K562 (cell line): ENCODE results near the gene CABLES1.

Experiments
- BRD4 ChIP-seq: fragments of 200-600 bp; sonication (generic); IDR thresholded peaks from 2 replicates; pipeline ENCODE4 v1.6.1; 2017; ENCODE audit warnings: inconsistent platforms
- EZH2 ChIP-seq: IDR thresholded peaks from 2 replicates; pipeline ENCODE4 v1.6.1; 2012; ENCODE audit warnings: low read depth, mild to moderate bottlenecking, inconsistent platforms, low read length, borderline replicate concordance
- MCM3 ChIP-seq: fragments of 450-650 bp; IDR thresholded peaks from 2 replicates; pipeline ENCODE4 v1.6.1; 2016
- POLR2AphosphoS5 ChIP-seq: IDR thresholded peaks from 2 replicates; pipeline ENCODE4 v1.6.1; 2011; ENCODE audit warnings: mild to moderate bottlenecking, low read depth, low read length, moderate library complexity; ENCODE audit not compliant: control insufficient read depth, insufficient read depth
- YY1 ChIP-seq, 3 experiments: IDR thresholded peaks; 2 replicates each; pipeline ENCODE4 v1.6.1; 2011; ENCODE audit warnings: low read length in 2 of 3, mild to moderate bottlenecking in 2 of 3, moderate library complexity in 2 of 3, borderline replicate concordance in 1 of 3, control low read depth in 1 of 3, low read depth in 1 of 3; ENCODE audit not compliant: insufficient read depth in 3 of 3, insufficient replicate concordance in 2 of 3, control insufficient read depth in 1 of 3, insufficient read length in 1 of 3; ENCODE audit errors: extremely low read depth in 1 of 3
- ZNF23 ChIP-seq: fragments of 250-450 bp; sonication (Bioruptor Pico); IDR thresholded peaks from 2 replicates; pipeline ENCODE4 v1.4.0; 2020; ENCODE audit warnings: mild to moderate bottlenecking
- TF ChIP-seq, protein P1 (sequence below): IDR thresholded peaks from 2 replicates; pipeline ENCODE4 v1.6.1; 2012; ENCODE audit warnings: low read depth, low read length, improper control_type of control experiment, borderline replicate concordance

DNA sequence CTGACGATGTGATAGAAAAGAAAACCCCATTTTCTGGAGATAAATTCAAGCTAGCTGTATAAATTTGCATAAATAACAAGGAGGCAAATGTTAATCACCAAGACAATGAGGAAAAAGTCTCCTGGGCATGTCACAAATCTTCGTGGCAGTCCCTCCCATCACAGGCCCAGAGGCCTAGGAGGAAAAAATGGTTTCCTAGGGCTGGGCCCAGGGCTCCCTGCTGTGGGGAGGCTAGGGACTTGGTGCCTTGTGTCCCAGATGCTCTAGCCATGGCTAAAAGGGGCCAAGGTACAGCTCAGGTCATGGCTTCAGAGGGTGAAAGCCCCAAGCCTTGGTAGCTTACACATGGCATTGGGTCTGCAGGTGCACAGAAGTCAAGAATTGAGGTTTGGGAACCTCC lies 134.6 kb downstream of the CABLES1 start:
- TF ChIP-seq POLR2AphosphoS5: no peak
- TF ChIP-seq YY1 (IDR thresholded peaks at IDR 0.05; ENCODE audit: borderline replicate concordance in 1 of 3, control insufficient read depth in 1 of 3, extremely low read depth in 1 of 3, insufficient read depth in 3 of 3, insufficient read length in 1 of 3, insufficient replicate concordance in 2 of 3, low read depth in 1 of 3, low read length in 2 of 3): no peak
- TF ChIP-seq EZH2: no peak
- no peak for TF ChIP-seq BRD4
- no peak for TF ChIP-seq ZNF23 (CRISPR knock-in tag)
- TF ChIP-seq MCM3: no peak
- TF ChIP-seq, protein P1, sequence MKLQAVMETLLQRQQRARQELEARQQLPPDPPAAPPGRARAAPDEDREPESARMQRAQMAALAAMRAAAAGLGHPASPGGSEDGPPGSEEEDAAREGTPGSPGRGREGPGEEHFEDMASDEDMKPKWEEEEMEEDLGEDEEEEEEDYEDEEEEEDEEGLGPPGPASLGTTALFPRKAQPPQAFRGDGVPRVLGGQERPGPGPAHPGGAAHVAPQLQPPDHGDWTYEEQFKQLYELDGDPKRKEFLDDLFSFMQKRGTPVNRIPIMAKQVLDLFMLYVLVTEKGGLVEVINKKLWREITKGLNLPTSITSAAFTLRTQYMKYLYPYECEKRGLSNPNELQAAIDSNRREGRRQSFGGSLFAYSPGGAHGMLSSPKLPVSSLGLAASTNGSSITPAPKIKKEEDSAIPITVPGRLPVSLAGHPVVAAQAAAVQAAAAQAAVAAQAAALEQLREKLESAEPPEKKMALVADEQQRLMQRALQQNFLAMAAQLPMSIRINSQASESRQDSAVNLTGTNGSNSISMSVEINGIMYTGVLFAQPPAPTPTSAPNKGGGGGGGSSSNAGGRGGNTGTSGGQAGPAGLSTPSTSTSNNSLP: no peak
